ENCODE measurements around the gene MOB3B.
A peak's percentile ranks its signal among the peaks of the same experiment; 100 is the strongest.

The MOB3B gene

DNA sequence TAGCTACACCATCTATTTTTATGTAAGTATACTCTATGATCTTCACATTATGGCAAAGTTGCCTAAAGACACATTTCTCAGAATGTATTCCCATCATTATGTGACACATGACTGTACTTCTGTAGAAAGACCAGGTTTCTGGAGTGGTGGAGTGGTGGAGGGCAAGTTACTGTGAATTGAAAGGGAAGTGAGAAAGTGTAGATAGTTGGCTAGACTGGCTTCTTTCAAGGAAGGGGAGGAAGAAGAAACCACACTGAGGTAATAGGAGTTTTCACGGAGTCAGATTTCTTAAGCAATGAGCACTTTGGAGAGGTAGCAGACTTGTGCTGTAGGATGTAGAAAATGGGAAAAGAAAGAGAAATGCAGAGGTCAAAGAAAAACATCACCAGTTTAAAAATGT, 181.7 kb downstream of the MOB3B start:
- H3K27ac ChIP-seq: peak overlapping the region in 1 of 2 donors; percentile 18
- H3K4me3 ChIP-seq: no peak overlapping the region
- H3K36me3 ChIP-seq: no peaks in the 10 kb centered on the region
- DNase-seq: no peak
- TF ChIP-seq, protein P1, sequence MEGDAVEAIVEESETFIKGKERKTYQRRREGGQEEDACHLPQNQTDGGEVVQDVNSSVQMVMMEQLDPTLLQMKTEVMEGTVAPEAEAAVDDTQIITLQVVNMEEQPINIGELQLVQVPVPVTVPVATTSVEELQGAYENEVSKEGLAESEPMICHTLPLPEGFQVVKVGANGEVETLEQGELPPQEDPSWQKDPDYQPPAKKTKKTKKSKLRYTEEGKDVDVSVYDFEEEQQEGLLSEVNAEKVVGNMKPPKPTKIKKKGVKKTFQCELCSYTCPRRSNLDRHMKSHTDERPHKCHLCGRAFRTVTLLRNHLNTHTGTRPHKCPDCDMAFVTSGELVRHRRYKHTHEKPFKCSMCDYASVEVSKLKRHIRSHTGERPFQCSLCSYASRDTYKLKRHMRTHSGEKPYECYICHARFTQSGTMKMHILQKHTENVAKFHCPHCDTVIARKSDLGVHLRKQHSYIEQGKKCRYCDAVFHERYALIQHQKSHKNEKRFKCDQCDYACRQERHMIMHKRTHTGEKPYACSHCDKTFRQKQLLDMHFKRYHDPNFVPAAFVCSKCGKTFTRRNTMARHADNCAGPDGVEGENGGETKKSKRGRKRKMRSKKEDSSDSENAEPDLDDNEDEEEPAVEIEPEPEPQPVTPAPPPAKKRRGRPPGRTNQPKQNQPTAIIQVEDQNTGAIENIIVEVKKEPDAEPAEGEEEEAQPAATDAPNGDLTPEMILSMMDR (IDR thresholded peaks at IDR 0.05): no peak
- H3K27me3 ChIP-seq: no peaks in the 10 kb centered on the region
- no peaks in the 10 kb centered on the region for H3K9me3 ChIP-seq
- H3K4me1 ChIP-seq: peaks cover 0 to 42% (median 9%) of the 10 kb centered on the region in 4 donors
- intact Hi-C loops (cut with DNase I; ENCODE audit: low total_unique reads): no loop called here

DNA sequence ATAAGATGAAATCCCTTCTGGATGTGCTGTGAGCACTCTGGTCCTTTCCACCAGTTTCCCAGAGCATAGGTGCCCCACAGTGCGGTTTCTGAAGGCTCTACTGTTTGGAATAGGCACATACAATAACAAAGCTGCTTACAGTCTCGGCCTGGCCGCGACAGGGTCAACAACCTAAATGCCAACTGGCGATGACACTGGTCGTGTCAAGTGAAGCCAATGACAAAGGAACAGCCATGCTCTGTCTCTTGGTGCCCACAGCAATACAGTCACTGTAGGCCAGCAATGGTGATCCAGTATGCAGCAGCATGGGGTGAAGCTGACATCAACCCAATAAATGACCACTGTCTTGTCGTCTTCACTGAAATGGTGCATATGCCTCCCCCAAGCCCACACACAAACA, 184.8 kb downstream of the MOB3B start:
- H3K9me3 ChIP-seq: no peaks in the 10 kb centered on the region
- no peak overlapping the region for H3K27ac ChIP-seq
- H3K36me3 ChIP-seq: no peaks in the 10 kb centered on the region
- no peak overlapping the region for H3K4me3 ChIP-seq
- intact Hi-C loops (cut with DNase I; ENCODE audit: low total_unique reads): loop anchor here (5.0 kb wide), 1 partner anchor 183 kb away; the partner anchor contains the start of gene MOB3B
- peaks cover 3 to 48% (median 22%) of the 10 kb centered on the region in 4 donors for H3K4me1 ChIP-seq
- H3K27me3 ChIP-seq: no peaks in the 10 kb centered on the region
- TF ChIP-seq, protein P1 (IDR thresholded peaks at IDR 0.05): no peak
- no peak for DNase-seq

DNA sequence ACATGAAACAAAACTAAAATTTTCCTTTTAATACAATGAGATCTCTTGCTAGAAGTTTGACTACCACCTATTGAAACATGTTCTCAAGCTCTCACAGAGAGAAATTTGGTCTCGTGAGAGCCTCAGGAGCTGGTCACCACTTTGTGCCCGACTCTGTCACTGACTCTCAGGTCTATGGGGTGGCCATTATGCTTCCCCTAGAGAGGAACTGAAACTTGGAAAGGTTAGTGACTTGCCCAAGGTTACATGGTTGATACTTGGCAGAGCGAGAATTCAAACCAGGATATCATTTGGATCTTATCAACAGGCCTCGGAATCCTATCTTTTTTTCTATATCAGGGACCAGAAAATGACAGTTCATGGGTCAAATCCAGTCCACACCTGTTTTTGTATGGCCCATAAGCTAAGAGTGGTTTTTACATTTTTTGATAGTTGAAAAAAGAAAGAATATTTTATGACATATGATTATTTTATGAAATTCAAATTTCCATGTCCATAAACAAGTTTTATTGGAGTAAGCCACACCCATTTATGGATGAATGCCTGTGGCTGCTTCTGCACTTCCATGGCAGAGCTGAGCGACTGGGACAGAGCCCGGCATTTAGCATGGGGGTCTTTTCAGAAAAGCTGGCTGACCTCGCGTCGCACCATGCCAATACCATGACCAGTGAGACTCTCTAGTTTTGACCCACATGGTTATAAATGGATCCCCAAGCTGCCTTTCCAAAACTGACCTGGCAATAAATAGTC, 187.9 kb downstream of the MOB3B start:
- Histone ChIP-seq H3K4me3 (no peak overlapping the region), H3K27me3 (no peaks in the 10 kb centered on the region), H3K36me3 (no peaks in the 10 kb centered on the region), H3K9me3 (no peaks in the 10 kb centered on the region), H3K27ac (peak overlapping the region; percentile 66 to 67), H3K4me1 (peaks cover 10 to 62% (median 51%) of the 10 kb centered on the region in 4 donors)
- DNase-seq: no peak
- TF ChIP-seq, protein P1 (IDR thresholded peaks at IDR 0.05): no peak
- intact Hi-C loops (cut with DNase I; ENCODE audit: low total_unique reads): loop anchor here (5.0 kb wide), 1 partner anchor 186 kb away; the partner anchor contains the start of gene MOB3B

DNA sequence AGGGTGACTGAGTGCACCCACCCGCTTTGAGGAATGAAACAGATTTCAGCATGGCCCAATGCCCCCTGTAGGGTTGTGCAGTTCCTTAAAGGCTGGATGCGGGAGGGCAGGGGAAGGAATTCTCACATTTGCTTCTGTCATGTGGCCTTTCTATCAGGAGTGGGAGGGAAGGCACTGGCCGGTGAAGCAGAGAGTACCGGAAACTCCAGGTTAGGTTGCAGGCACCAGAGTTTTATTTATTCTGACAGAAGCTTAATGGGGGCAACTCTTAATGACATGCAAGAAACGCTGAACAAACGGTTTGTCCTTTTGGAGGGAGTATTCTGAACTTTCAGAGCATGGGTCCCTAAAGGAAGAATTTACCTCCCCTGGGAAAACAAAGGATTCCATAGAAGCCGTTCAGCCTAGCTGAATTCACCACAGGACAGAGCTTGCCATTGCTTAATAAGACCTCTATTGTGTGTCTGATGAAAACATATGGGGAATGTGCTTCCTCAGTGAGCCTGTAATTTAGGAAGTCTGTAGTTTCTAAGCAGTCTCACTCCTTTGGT, 188.6 kb downstream of the MOB3B start:
- intact Hi-C loops (cut with DNase I; ENCODE audit: low total_unique reads): loop anchor here (5.0 kb wide), 1 partner anchor 186 kb away; the partner anchor contains the start of gene MOB3B
- no peak for DNase-seq
- H3K36me3 ChIP-seq: no peaks in the 10 kb centered on the region
- H3K9me3 ChIP-seq: no peaks in the 10 kb centered on the region
- H3K27me3 ChIP-seq: no peaks in the 10 kb centered on the region
- peak overlapping the region; percentile 66 to 67 for H3K27ac ChIP-seq
- no peak overlapping the region for H3K4me3 ChIP-seq
- H3K4me1 ChIP-seq: peaks cover 10 to 65% (median 51%) of the 10 kb centered on the region in 4 donors
- TF ChIP-seq, protein P1 (IDR thresholded peaks at IDR 0.05): no peak

DNA sequence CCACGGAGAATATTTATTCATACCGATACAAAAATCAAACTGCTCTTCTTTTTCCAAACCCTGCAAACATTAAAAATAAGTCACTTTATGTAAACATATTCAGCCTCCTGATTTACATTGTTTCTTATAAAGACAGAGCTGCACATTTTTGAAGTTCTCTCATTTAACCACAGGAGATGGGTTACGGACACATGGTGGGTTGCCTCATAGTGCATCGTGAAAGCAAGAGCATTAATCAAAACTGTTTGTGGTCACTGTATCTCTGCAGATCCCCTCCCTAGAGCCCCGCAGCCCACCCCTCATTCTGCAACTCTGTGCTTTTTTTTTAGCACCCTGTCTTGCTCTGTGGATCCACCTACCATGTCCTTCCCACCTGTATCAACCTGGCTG, 189.3 kb downstream of the MOB3B start:
- peaks cover 10 to 65% (median 51%) of the 10 kb centered on the region in 4 donors for H3K4me1 ChIP-seq
- intact Hi-C loops (cut with DNase I; ENCODE audit: low total_unique reads): loop anchor here (5.0 kb wide), 1 partner anchor 187 kb away; the partner anchor contains the start of gene MOB3B
- no peak overlapping the region for H3K4me3 ChIP-seq
- H3K36me3 ChIP-seq: no peaks in the 10 kb centered on the region
- no peaks in the 10 kb centered on the region for H3K27me3 ChIP-seq
- peak overlapping the region; percentile 66 to 67 for H3K27ac ChIP-seq
- no peaks in the 10 kb centered on the region for H3K9me3 ChIP-seq
- DNase-seq: no peak
- TF ChIP-seq, protein P1 (IDR thresholded peaks at IDR 0.05): no peak
